ENCODE measurements around the gene GABPB1.
"Not testable (repeated sequence)": the region's sequence is repeated elsewhere in the genome, so short reads cannot be mapped to it uniquely, and the experiment has no call there.

GABPB1 gene

DNA sequence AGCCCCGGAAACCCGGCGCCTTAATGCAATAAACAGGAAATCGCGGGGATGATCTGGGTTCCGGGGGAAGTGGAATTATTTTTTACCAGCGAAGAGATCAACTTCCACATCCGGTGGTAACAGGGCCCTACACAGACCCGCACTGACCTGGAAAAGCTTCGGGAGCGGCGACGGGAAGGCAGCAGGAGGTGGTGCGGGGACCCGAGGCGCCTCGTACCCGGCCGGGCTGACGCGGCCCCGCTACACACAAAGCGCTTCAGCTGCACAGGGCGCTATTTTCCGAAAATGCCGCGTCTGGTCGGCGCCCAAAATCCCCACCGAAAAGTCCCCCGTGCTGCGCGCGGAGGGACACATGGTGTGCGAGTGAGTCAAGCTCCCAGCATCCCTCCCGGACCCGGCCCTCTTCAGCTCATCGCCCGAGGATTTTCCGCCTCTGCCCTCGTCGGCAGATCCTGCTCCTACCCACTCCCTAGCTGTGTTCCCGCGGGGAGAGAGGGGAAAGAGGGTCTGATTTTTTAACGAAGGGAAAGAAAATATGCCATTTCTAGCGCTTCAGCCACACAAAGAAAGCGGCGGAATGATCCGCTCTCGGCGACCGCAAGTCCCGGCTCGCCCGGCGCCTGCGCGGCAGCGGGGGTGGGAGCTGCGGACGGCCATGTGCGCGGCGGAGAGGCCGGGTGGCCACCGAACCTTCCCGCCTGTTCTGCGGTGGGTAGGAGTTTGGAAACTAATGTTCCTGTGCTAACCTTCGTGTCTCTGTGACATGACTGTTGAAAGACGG, at the start of gene GABPB1:
TSS of gene GABPB1 (minus strand) at position 361 of the 781 bp plus-strand sequence. CDS start 45,400 bp downstream, outside the sequence.
- no peak for TF ChIP-seq JUND (IDR thresholded peaks at IDR 0.05; ENCODE audit: low read depth)
- peak; percentile 67 to 95 for DNase-seq (ENCODE audit: low read depth in 1 of 2, low spot score in 1 of 2)
- in situ Hi-C loops (cut with HindIII; ENCODE audit: low pct_unique_long_range_greater_than_20kb, low sequenced_read_pairs): no loop called here

DNA sequence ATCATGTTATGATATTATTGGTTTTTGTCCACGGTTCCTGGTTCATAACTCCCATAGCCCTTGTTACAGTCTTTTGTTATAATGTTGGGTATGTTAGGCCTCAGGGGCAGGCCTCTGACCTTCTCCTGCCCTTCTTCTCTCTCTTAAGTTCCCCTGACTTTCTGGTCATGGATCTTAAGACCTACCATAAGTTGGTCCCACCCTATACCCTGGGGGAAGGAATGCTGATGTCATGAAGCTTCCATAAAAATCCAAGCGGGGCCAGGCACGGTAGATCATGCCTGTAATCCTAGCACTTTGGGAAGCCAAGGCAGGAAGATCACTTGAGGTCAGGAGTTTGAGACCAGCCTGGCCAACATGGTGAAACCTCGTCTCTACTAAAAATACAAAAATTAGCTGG, 36.6 kb upstream of the GABPB1 start:
- in situ Hi-C loops (cut with HindIII; ENCODE audit: low pct_unique_long_range_greater_than_20kb, low sequenced_read_pairs): not testable (repeated sequence)

DNA sequence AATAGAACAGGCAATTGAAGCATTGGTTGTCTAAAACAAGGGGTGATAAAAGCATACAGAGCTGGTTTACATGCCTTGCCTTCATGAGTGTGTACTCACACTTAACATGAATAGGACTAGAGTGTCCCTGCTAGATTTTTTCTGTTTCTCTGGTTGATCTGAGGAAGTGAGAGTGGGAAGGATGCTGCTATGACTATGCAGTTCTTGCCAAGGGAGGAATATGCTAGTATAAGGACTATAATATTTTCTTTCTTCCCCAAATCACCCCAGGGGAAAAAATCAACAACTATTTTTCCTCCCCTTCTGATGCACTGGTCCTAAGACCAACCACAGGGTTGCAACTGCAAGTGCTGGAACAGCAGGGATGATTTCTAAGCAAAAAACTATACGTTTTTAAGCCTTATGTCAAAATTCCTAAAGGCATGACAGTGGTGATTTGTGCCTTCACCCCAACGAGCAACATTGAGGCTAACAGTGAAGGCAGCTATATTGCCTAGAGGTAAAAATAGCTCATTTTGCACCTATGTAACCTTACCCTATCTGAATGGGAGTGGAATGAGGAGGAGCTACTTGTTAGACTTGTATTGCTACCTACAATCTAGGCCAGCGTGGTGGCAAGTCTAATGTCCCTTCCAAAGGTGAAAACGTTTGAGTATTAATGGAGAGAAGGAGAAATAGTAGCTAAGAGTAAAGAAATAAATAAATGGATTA, 35.7 kb upstream of the GABPB1 start:
- DNase-seq (ENCODE audit: low read depth in 1 of 2, low spot score in 1 of 2): peak in 1 of 2 experiments; percentile 20
- no peak for TF ChIP-seq JUND (IDR thresholded peaks at IDR 0.05; ENCODE audit: low read depth)
- in situ Hi-C loops (cut with HindIII; ENCODE audit: low pct_unique_long_range_greater_than_20kb, low sequenced_read_pairs): no loop called here

More for the DNA sequence above, 36.6 kb upstream of the GABPB1 start:
- not testable (repeated sequence) for DNase-seq (ENCODE audit: low read depth in 1 of 2, low spot score in 1 of 2)

DNA sequence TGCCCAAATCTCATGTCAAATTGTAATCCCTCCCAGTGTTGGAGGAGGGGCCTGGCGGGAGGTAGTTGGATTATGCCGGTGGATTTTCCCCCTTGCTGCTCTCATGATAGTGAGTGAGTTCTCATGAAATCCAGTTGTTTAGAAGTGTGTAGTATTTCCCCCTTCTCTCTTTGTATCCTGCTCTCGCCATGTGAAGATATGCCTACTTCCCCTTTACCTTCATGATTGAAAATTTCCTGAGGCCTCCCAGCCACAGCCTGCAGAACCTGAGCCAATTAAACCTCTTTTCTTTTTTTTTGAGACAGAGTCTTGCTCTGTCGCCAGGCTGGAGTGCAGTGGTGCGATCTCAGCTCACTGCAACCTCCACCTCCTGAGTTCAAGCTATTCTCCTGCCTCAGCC, 27.4 kb upstream of the GABPB1 start:
- in situ Hi-C loops (cut with HindIII; ENCODE audit: low pct_unique_long_range_greater_than_20kb, low sequenced_read_pairs); DNase-seq (ENCODE audit: low read depth in 1 of 2, low spot score in 1 of 2): not testable (repeated sequence)

DNA sequence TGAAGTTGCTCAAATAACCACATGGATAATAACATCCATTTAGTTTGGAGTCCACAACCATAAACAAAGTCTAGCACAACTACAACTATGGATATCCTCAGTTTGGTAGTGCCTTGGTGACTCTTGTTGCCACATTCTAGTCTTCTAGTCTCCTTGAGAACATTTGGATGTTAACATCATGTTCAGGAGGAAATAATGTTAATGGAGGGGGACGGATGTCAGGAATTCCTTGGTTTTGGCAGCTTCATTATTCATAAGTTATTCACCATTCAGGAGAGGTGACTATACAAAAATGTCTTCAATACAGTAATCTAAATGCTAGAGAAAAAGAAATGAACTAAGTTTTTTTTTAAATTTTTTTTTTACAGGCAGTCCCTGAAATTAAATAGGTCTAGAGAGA, 26.4 kb upstream of the GABPB1 start:
- in situ Hi-C loops (cut with HindIII; ENCODE audit: low pct_unique_long_range_greater_than_20kb, low sequenced_read_pairs): no loop called here

DNA sequence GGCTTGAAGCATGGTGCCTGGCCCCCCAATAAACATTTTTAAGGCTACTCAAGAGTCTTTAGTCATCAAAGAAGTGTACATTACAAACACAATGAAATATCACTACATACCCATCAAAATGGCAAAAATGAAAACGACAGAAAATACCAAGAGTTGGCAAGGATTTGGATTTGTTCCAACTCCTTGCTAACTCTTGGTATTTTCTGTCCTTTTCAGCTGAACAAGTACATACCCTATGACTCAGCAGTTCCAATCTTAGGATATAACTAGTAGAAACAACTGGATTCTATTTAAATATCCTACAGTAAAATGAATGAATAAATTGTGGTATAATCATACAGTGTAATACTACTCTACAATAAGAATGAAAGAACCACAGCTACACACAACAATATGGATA, 25.1 kb upstream of the GABPB1 start:
- TF ChIP-seq JUND (IDR thresholded peaks at IDR 0.05; ENCODE audit: low read depth): no peak
- in situ Hi-C loops (cut with HindIII; ENCODE audit: low pct_unique_long_range_greater_than_20kb, low sequenced_read_pairs): no loop called here
- no peak for DNase-seq (ENCODE audit: low read depth in 1 of 2, low spot score in 1 of 2)

More for the DNA sequence above, 26.4 kb upstream of the GABPB1 start:
- DNase-seq (ENCODE audit: low read depth in 1 of 2, low spot score in 1 of 2): no peak
- TF ChIP-seq JUND (IDR thresholded peaks at IDR 0.05; ENCODE audit: low read depth): no peak

DNA sequence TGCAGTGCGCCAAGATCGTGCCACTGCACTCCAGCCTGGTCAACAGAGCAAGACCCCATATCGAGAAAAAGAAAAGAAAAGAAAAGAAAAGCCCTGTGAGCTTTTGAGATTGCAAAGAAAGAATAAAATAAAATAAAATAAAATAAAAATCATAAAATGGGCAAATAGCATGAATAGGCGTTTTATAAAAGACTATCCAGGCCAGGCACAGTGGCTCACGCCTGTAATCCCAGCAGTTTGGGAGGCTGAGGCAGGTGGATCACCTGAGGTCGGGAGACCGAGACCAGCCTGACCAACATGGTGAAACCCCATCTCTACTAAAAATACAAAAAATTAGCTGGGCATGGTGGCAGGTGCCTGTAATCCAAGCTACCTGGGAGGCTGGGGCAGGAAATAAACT, 24.4 kb upstream of the GABPB1 start:
- in situ Hi-C loops (cut with HindIII; ENCODE audit: low pct_unique_long_range_greater_than_20kb, low sequenced_read_pairs); DNase-seq (ENCODE audit: low read depth in 1 of 2, low spot score in 1 of 2): not testable (repeated sequence)

DNA sequence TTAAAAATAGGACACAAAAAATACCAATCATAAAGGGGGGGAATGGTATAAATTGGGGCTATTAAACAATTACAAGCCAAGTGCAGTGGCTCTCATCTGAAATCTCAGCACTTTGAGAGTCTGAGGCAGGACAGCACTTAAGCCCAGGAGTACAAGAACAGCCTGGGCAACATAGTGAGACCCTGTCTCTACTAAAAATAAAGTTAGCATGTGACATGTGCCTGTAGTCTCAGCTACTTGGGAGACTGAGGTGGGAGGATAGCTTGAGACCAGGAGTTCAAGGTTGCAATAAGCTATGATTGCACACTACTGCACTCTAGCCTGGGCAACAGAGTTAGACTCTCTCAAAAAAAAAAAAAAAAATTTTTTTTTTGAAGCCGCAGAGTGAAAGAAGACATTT, 23.8 kb upstream of the GABPB1 start:
- no peak for DNase-seq (ENCODE audit: low read depth in 1 of 2, low spot score in 1 of 2)
- in situ Hi-C loops (cut with HindIII; ENCODE audit: low pct_unique_long_range_greater_than_20kb, low sequenced_read_pairs): no loop called here
- TF ChIP-seq JUND (IDR thresholded peaks at IDR 0.05; ENCODE audit: low read depth): no peak

DNA sequence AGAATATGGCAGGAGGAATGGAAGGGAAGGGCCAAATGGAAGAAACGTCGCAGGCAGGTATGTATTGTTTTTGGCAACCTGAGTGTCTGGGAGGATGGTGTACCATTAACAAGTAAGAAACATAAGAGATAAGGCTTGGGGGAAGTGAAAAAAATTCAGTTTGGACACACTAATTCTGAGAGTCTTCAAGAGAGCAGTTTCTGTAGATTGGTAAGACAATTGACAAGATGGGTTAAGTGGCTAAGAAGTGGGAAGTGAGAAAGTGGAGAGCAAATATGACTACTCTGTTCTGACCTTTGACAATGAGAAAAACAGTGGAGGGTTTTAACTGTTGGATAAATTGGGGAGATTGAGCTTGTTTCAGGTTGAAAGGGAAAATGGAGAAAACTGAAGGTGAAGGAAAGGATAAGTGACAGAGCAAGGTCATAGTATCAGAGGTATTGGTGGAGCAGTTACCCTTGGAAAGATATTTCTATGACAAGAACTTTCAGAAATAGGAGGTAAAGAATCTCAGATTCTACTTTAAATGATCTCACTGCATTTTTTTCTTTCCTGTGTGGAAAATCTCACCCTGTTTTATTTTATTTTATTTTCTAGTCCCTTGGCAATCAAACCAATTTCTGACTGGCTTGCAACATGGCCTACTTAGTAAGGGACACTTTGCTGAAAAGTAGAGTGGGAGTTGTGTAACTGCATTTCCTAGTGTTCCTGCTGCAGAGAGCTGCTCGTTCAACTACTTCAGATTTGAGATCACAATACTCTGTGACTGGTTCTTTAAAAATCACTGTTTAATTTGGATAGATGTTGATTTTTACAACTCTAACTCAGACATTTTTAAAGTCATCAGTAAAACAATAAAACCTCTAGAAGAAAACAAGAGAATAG, 23.1 kb upstream of the GABPB1 start:
- in situ Hi-C loops (cut with HindIII; ENCODE audit: low pct_unique_long_range_greater_than_20kb, low sequenced_read_pairs): no loop called here
- DNase-seq (ENCODE audit: low read depth in 1 of 2, low spot score in 1 of 2): no peak
- no peak for TF ChIP-seq JUND (IDR thresholded peaks at IDR 0.05; ENCODE audit: low read depth)

DNA sequence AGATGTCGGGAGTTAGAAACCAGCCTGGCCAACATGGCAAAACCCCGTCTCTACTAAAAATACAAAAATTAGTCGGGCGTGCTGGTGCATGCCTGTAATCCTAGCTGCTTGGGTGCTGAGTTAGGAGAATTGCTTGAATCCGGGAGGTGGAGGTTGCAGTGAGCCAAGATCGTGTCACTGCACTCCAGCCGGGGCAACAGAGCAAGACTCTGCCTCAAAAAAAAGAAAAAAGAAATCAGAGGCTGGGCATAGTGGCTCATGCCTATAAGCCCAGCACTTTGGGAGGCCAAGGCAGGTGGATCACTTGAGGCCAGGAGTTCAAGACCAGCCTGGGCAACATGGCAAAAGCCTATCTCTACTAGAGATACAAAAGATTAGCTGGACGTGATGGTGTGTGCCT, 14.6 kb upstream of the GABPB1 start:
- DNase-seq (ENCODE audit: low read depth in 1 of 2, low spot score in 1 of 2): not testable (repeated sequence)

DNA sequence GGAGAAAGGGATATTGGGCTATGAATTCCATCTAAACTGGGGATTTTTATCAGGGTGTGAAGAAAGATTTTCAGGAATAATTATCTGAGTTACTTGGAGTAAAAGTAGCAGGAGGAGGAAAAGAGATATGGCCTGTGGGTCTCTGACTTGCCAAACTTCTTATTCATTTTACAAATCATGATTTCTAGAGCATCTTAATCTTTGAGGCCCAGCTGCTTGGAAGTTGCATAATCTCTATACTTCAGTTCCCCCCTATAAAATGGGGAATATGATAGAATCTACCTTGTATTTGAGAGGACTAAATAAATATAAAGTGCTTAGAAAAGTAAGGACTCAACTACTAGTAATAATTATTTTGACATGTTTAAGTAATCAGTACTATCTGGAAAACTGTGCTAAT, 11.0 kb upstream of the GABPB1 start:
- no peak for DNase-seq (ENCODE audit: low read depth in 1 of 2, low spot score in 1 of 2)
- TF ChIP-seq JUND (IDR thresholded peaks at IDR 0.05; ENCODE audit: low read depth): no peak
- in situ Hi-C loops (cut with HindIII; ENCODE audit: low pct_unique_long_range_greater_than_20kb, low sequenced_read_pairs): no loop called here

More for the DNA sequence above, 14.6 kb upstream of the GABPB1 start:
- in situ Hi-C loops (cut with HindIII; ENCODE audit: low pct_unique_long_range_greater_than_20kb, low sequenced_read_pairs): not testable (repeated sequence)

DNA sequence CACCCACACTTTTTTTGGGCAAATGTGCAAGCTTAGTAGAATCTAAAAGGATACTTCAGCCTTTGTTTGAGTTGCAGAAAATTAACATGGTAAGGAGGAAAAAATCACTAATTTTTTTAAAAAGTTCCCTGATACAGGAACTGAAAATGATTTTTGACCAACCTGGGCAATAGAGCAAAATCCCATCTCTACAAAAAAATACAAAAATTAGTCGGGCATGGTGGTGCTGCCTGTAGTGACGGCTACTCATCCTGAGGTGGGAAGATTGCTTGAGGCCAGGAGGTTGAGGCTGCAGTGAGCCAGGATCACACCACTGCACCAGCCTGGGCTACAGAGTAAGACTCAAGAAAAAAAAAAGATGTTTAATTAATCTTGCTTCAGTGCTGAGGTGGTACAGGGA, 10.6 kb upstream of the GABPB1 start:
- no peak for DNase-seq (ENCODE audit: low read depth in 1 of 2, low spot score in 1 of 2)
- no peak for TF ChIP-seq JUND (IDR thresholded peaks at IDR 0.05; ENCODE audit: low read depth)
- in situ Hi-C loops (cut with HindIII; ENCODE audit: low pct_unique_long_range_greater_than_20kb, low sequenced_read_pairs): no loop called here

DNA sequence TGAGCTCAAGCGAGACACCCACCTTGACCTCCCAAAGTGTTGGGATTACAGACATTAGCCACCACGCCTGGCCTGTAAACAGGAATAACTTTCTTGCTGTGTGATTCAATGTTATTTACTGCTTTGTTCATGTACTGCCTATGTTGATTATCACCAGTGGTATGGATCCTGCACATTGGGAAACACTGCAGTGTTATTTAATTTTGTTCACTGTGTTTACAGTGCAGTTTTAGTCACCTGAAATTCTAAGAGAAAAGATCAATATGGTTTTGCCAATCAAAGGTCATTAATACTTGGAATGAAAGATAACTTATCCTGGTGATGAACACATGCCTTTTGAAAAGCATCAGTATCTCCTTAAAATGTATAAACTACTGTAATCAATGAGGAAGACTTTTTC, 8.6 kb upstream of the GABPB1 start:
- DNase-seq (ENCODE audit: low read depth in 1 of 2, low spot score in 1 of 2): no peak
- no peak for TF ChIP-seq JUND (IDR thresholded peaks at IDR 0.05; ENCODE audit: low read depth)
- in situ Hi-C loops (cut with HindIII; ENCODE audit: low pct_unique_long_range_greater_than_20kb, low sequenced_read_pairs): no loop called here

Measured in T47D (cell line).